Measurements from ENCODE around the gene DET1. TPM values are rescaled to one million over a fixed set of nuclear protein-coding genes. Genes with fewer than 3 reads are reported as not detected.
"Not testable (repeated sequence)": the region's sequence is repeated elsewhere in the genome, so short reads cannot be mapped to it uniquely, and the experiment has no call there.

Gene DET1
- total RNA-seq, 2 donors from 2014 or later, result 1.3 to 4.0 TPM

GRCh38 chr15:88545578-88546247, 768 bp downstream of the DET1 start:
- H3K27ac Mint-ChIP-seq, result peak overlapping the region in 1 of 2 donors; percentile 79
- not testable (repeated sequence) for DNase-seq (ENCODE audit: low spot score in 2 of 2); H3K9me3 Mint-ChIP-seq; H3K36me3 Mint-ChIP-seq; ATAC-seq

GRCh38 chr15:88543065-88543776, 3.3 kb downstream of the DET1 start:
- H3K27ac Mint-ChIP-seq, result peak overlapping the region in 1 of 2 donors; percentile 22
- DNase-seq (ENCODE audit: low spot score in 2 of 2) (no peak), ATAC-seq (no peak)
- peaks cover 6 to 7% of the 10 kb centered on the region in 2 donors for H3K36me3 Mint-ChIP-seq
- H3K9me3 Mint-ChIP-seq, result peaks cover 4 to 5% of the 10 kb centered on the region in 2 donors

- H3K27ac Mint-ChIP-seq, result no peak overlapping the region
- no peak for DNase-seq (ENCODE audit: low spot score in 2 of 2)
- H3K9me3 Mint-ChIP-seq, result peaks cover 4 to 5% of the 10 kb centered on the region in 2 donors
- ATAC-seq, result no peak
- peaks cover 6 to 7% of the 10 kb centered on the region in 2 donors for H3K36me3 Mint-ChIP-seq
Observed at GRCh38 chr15:88542342-88542733, 4.1 kb downstream of the DET1 start.

- Mint-ChIP-seq H3K9me3 (peaks cover under 1% of the 10 kb centered on the region in 2 donors), H3K36me3 (peaks cover 2% of the 10 kb centered on the region in 2 donors), H3K27ac (no peak overlapping the region)
- no peak for ATAC-seq
- DNase-seq (ENCODE audit: low spot score in 2 of 2), result no peak
Observed at GRCh38 chr15:88541709-88542341, 4.7 kb downstream of the DET1 start.

GRCh38 chr15:88541111-88541510, 5.4 kb downstream of the DET1 start:
- DNase-seq (ENCODE audit: low spot score in 2 of 2); ATAC-seq; H3K9me3 Mint-ChIP-seq; H3K36me3 Mint-ChIP-seq: not testable (repeated sequence)
- peak overlapping the region in 1 of 2 donors; percentile 72 for H3K27ac Mint-ChIP-seq

GRCh38 chr15:88540350-88540749, 6.1 kb downstream of the DET1 start:
- H3K9me3 Mint-ChIP-seq, H3K36me3 Mint-ChIP-seq: not testable (repeated sequence)

GRCh38 chr15:88539441-88539840, 7.0 kb downstream of the DET1 start:
- DNase-seq (ENCODE audit: low spot score in 2 of 2), result no peak
- no peak for ATAC-seq
- peaks cover 6 to 12% of the 10 kb centered on the region in 2 donors for H3K36me3 Mint-ChIP-seq
- H3K27ac Mint-ChIP-seq, result peak overlapping the region in 1 of 2 donors; percentile 66
- peaks cover 0 to 8% of the 10 kb centered on the region in 2 donors for H3K9me3 Mint-ChIP-seq

More at GRCh38 chr15:88540350-88540749, 6.1 kb downstream of the DET1 start:
- not testable (repeated sequence) for ATAC-seq; DNase-seq (ENCODE audit: low spot score in 2 of 2)
- H3K27ac Mint-ChIP-seq, result peak overlapping the region in 1 of 2 donors; percentile 53

- no peak for ATAC-seq
Observed at GRCh38 chr15:88538972-88539371, 7.5 kb downstream of the DET1 start.

GRCh38 chr15:88537591-88538317, 8.7 kb downstream of the DET1 start:
- peaks cover 13 to 19% of the 10 kb centered on the region in 2 donors for H3K36me3 Mint-ChIP-seq
- ATAC-seq (no peak), DNase-seq (ENCODE audit: low spot score in 2 of 2) (no peak)
- H3K9me3 Mint-ChIP-seq, result peaks cover 0 to 8% of the 10 kb centered on the region in 2 donors
- peak overlapping the region in 1 of 2 donors; percentile 22 for H3K27ac Mint-ChIP-seq

More at GRCh38 chr15:88538972-88539371, 7.5 kb downstream of the DET1 start:
- Mint-ChIP-seq H3K9me3 (peaks cover 0 to 8% of the 10 kb centered on the region in 2 donors), H3K27ac (peak overlapping the region in 1 of 2 donors; percentile 66), H3K36me3 (peaks cover 6 to 12% of the 10 kb centered on the region in 2 donors)
- DNase-seq (ENCODE audit: low spot score in 2 of 2), result no peak

- H3K36me3 Mint-ChIP-seq, result peaks cover 25 to 29% of the 10 kb centered on the region in 2 donors
- H3K27ac Mint-ChIP-seq, result no peak overlapping the region
- ATAC-seq (no peak), DNase-seq (ENCODE audit: low spot score in 2 of 2) (no peak)
- H3K9me3 Mint-ChIP-seq, result peaks cover 0 to 8% of the 10 kb centered on the region in 2 donors
Observed at GRCh38 chr15:88535607-88536313, 10.7 kb downstream of the DET1 start.

- Mint-ChIP-seq H3K27ac (no peak overlapping the region), H3K9me3 (peaks cover 0 to 8% of the 10 kb centered on the region in 2 donors), H3K36me3 (peaks cover 31 to 36% of the 10 kb centered on the region in 2 donors)
- no peak for ATAC-seq
- DNase-seq (ENCODE audit: low spot score in 2 of 2), result no peak
Observed at GRCh38 chr15:88535100-88535499, 11.4 kb downstream of the DET1 start.

- no peak for ATAC-seq
- peaks cover 33 to 37% of the 10 kb centered on the region in 2 donors for H3K36me3 Mint-ChIP-seq
- no peak overlapping the region for H3K27ac Mint-ChIP-seq
- peaks cover 0 to 8% of the 10 kb centered on the region in 2 donors for H3K9me3 Mint-ChIP-seq
- DNase-seq (ENCODE audit: low spot score in 2 of 2), result no peak
Observed at GRCh38 chr15:88533376-88533775, 13.1 kb downstream of the DET1 start.

- Mint-ChIP-seq H3K9me3 (no peaks in the 10 kb centered on the region), H3K36me3 (peaks cover 27 to 36% of the 10 kb centered on the region in 2 donors), H3K27ac (no peak overlapping the region)
- DNase-seq (ENCODE audit: low spot score in 2 of 2), result no peak
- ATAC-seq, result no peak
Observed at GRCh38 chr15:88529021-88529630, 17.4 kb downstream of the DET1 start.

GRCh38 chr15:88526247-88526879, 20.1 kb downstream of the DET1 start:
- Mint-ChIP-seq H3K27ac (no peak overlapping the region), H3K9me3 (no peaks in the 10 kb centered on the region), H3K36me3 (peaks cover 14 to 26% of the 10 kb centered on the region in 2 donors)
- ATAC-seq (no peak), DNase-seq (ENCODE audit: low spot score in 2 of 2) (no peak)

GRCh38 chr15:88525418-88525817, 21.1 kb downstream of the DET1 start:
- Mint-ChIP-seq H3K36me3 (peaks cover 5 to 16% of the 10 kb centered on the region in 2 donors), H3K9me3 (no peaks in the 10 kb centered on the region), H3K27ac (no peak overlapping the region)
- no peak for ATAC-seq
- no peak for DNase-seq (ENCODE audit: low spot score in 2 of 2)

Data from activated naive CD4-positive, alpha-beta T cell treated with anti-CD3 and anti-CD28 coated beads, Interleukin-2, amount 50 U/mL, for 72 hours (primary cell).